Sciatic nerve (tissue), 2 donors: ENCODE measurements around the gene KRTAP5-1. TPM values are rescaled to one million over a fixed set of nuclear protein-coding genes. Genes with fewer than 3 reads are reported as not detected.

Experiments used
- ATAC-seq: fragments of 200-7000 bp; cut with Tn5 transposase; one replicate; pipeline ENCODE4 v1.9.1; 2020; ENCODE audit warnings: mild to moderate bottlenecking, moderate library complexity
- DNase-seq: peaks from one replicate; pipeline ENCODE4 v3.0.0-alpha.2; 2020; ENCODE audit warnings: low spot score
- intact Hi-C: fragments of 100-400 bp; cut with DNase I; formaldehyde crosslinking; loops from one replicate; pipeline ENCODE4 v1.14.2; 2022
- total RNA-seq: library from RNA; stranded (reverse); fragmentation: NEBNext Ultra II Directional; extraction: Animal tissue kit (Norgen Biotek cat#: 25700); gene quantifications from one replicate; pipeline ENCODE4 v1.2.1, GENCODE V29; 2021
- donor health status: DM: no; HTN: no; CAD: no.
- donor health status: DM: no; HTN: no; CAD: no.

The KRTAP5-1 gene
- total RNA-seq, 1 donor from 2014 or later: not detected

DNA sequence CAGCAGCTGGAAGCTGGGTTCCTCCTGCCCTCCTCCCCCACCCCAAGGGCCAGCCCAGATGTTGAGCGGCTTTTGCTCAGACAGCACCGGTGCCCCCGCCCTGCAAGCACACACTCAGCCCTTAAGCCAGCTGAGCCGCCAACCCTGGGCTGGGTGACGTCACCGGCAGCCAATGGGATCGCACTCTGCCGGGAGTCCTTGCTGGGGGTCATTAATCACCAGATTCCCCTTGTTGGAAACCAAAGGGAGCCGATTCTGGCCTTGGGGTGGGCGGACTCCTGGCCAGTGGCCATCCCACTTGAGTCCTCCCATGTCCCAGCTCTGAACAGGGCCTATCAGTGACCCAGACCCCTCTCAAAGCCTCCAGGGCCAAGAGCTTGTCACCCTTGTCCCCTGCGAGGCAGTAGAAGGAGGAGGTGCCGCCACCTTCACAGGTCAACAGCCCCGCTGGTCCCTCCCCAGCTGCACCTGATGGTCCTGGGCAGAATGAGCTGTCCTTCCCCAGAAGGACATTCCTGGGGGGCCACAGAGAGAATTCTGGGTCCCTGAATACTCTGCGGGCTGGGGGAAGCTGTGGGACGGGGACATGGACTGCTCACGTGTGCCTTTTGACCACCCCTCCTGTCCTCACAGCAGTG, 20.4 kb downstream of the KRTAP5-1 start:
- peak; percentile 78 for DNase-seq
- ATAC-seq: peak; percentile 7
- intact Hi-C loops: no loop called here

DNA sequence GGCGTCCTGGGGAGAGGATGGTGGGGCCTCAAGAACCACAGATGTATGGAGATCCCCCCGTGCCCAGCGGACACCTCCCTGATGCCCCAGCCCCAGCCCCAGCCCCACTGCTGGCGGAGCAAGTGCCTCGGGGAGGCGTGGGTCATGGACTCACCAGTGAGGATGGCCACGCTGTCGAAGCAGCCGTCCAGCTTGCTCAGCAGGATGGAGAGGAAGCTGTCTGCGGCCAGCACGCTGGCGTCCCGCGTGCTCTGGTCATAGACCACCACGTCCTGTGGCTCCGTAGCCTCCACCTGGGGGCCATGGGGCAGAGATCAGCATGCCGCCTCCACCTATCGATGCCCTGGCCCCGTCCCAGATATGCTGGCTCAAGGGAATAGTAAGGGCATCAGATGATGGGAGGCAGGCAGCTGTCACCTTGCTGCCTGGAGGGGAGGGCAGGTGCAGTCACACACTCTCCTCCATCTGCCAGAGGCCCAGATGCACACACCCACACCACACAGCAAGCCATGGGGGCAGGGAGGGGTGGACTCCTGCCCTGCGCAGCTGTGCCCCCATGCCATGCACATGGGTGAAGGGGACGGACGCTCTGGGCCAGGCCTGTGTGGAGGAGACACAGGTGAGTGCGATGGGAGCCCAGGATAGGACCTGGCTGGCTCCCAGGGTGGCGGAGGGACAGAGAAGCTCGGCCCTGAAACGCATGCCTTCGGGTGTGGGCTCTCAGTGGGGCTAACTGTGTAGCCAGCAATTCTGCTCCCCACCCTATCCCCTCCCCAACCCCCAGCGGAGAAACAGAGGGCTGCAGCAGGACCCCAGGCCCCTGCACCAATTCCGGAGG, 21.2 kb downstream of the KRTAP5-1 start:
- intact Hi-C loops: no loop called here
- DNase-seq (peak; percentile 60), ATAC-seq (no peak)

DNA sequence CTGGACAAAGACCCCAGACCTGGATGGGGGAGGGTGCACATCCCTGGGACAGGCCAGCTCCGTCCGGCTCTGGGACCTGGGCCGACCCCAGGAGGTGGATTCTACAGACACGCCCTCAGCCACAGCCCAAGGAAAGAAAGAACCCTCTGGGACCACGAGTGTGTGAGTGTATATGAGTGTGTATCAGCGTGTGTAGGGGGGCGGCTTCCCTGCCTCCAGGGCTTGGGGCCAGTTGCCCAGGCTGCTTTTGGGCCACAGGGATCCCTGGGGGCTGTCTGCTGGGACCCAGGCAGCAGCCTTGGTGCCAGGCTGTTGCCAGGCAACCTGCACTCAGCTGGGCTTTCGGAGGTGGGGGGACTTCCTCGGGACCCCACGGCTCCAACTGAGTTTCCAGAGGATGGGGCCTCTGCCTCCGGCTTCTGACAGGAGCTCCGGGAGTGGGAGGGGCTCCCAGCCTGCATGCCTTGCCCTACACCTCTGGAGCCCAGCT, 21.9 kb downstream of the KRTAP5-1 start:
- no peak for ATAC-seq
- no peak for DNase-seq
- intact Hi-C loops: no loop called here

DNA sequence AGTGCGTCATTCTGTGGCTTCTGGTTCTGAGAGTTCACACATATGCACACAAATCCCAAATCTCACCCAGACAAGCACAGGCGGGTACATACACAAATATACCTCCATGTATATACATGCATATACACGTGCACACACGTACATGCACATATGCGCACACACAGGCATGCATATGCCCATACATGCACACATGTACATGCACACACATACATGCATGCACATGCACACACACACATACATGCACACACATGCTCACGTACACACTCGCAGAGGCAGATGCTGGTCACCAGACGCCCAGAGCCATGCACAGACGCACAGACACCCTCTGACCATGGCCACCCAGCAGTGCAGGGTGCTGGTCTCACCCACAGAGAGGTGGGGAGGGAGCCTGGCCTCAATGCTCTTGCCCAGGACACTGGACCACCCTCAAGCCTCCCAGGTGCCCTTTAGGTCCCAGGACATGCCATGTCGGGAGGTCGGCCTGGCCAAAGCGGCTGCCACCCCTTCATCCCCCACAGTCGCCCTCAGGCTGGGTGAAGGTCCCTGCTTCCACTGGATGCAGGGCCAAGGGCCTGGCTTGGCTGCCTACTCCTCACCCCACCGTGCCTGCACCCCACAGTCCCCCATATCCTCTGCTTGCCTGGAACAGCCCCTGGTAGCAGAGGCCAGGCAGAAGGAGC, 22.5 kb downstream of the KRTAP5-1 start:
- intact Hi-C loops: no loop called here
- ATAC-seq (no peak), DNase-seq (no peak)

DNA sequence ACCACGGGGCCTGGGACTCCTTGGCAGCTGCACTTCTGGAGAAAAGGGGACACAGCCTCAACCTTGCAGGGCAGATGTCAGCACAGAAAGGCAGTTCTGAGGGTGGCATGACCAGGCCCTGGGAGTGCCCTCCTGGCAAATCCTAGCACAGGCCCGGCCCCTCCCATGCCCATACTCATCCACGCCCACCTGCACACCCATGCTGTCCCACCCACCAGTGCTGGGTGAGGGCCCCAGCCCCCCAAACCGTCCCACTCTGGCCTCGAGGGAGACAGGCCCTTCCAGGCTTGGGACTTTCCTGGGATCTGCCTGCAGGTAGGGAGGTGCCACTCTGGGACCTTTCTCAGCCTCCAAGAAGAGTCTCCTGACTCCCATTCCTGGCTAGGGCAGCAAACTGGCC, 23.1 kb downstream of the KRTAP5-1 start:
- DNase-seq (no peak), ATAC-seq (no peak)
- intact Hi-C loops: no loop called here

DNA sequence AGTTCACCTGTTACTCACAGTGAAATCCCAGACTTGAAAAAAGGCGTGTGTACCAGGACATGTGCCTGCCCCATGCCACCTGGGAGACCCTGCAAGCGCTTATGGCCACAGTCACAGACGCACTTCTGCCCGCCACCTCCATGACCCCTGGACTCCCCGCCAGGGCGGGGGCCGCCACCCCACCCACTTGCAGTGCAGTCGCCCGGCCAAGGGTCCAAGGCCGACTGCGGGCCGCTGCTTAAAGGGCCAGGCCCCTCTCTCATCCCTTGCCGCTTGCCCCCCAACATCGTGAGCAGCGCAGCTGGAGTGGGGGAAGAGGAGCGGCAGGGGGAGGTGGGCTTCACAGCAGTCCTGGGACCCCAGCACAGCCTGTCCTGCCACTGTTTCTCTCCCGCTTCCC, 23.8 kb downstream of the KRTAP5-1 start:
- intact Hi-C loops: no loop called here
- DNase-seq: no peak
- ATAC-seq: no peak

DNA sequence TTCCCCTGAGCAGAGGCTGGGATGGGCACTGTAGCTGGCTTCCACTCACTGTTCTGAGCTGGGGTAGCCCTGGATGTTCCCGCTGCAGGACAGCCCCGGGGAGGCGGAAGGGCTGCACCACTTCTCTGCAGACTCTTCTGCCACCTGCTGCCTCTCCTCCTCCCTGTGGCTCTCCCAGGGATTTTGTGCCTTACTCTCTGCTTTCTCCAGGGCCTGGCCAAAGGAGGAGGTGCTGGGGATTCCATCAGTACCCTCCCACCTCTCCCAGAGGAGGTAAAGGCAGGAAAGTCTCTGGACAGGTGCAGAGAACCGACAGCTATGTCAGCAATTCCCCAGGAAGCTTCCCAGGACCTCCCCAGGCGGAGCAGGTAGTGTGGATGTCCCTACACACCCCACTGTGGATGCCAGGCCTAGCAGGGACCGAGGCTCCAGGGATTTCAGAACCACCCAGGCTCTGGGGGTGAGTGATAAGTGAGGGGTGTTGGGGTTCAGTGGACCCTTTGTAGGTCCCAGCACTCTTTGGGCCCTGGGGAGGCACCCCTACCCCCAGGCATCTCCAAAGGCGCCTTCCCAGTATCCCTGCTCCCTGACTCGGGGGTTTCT, 24.3 kb downstream of the KRTAP5-1 start:
- DNase-seq (no peak), ATAC-seq (no peak)
- intact Hi-C loops: no loop called here

DNA sequence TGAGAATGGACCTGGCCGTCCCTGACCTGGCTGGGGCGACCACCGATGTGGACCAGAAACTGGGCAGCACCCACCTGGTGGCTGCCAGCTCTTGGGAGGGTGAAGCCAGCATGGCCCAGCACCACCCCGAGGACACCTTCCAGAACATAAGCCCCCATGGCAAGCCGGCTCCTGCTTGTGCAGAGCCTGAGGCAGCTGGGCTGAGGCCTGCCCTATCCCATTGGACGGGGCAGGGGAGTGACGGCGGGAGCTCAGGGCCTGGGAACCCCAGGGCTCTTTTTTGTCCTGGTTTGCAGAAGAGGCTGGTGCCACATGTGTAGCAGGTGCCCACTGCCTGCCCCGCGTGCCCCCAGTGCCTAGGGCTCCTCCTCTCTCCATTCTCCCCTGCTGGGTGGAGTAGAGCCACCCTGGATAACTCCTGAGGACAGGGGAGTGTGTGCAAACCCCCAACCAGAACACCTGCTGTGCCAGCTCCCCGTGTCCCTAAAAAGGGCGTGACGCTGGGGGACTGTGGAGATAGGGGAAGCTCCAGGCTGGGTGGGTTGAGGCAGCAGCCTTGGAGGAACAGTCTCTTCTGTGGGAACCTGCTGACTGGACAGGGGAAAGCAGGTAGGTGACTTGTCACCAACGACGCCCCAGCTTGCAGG, 25.0 kb downstream of the KRTAP5-1 start:
- peak; percentile 62 for DNase-seq
- no peak for ATAC-seq
- intact Hi-C loops: no loop called here

DNA sequence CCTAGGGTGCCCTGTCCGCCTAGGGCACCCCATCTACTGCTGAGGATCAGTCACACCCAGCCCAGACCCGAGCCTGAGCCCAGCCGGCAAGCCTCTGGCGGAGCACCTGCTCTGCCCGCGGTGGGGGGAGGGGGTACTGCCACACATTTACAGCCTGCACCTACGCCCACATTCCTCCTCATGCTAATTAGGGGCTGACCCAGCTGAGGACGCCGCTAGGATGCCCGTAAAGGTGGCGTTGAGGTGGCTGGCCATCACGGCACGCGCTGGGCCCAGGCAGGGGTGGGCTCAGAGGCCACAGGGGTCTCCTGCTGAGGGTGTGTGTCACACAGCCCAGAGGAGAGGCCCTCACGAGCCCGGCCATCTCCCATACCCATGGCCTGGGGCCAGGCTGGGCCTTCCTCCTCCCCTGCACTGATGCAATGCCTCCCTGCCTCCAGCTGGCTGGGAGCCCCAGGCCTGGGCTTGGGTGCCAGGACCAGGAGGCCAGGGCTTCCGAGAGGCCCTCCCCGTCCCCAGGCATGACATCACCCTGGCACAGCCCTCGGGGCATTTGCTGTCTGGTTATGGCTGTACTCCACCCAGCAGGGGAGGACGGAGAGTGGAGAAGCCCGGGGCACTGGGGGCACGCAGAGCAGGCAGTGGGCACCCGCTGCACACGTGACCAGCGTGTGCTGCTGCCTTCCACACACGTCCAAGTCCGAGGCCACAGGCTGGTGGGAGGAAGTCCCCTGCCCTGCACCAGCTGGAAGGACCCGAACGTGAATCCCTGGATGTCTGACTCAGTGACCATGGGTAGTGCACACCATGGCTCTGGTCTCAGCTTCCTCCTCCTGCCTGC, 25.8 kb downstream of the KRTAP5-1 start:
- peak; percentile 84 for ATAC-seq
- intact Hi-C loops: no loop called here
- peak; percentile 91 for DNase-seq

DNA sequence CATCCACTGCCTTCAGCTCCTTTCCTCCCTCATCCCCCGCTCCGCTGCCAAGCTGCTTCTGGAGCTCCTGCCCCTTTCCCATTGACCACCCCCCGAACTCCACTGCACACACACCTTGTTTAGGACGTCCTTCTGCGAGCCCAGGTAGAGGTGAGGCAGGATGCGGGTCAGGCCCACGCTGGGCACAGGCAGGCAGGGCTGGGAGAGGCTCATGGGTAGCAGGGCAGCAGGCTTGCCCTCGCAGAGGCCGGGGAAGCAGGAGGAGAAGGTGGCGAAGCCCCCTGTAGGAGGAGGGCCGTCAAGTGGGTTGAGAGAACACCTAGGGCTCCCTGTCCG, 26.3 kb downstream of the KRTAP5-1 start:
- intact Hi-C loops: no loop called here
- no peak for DNase-seq
- ATAC-seq: peak; percentile 0

DNA sequence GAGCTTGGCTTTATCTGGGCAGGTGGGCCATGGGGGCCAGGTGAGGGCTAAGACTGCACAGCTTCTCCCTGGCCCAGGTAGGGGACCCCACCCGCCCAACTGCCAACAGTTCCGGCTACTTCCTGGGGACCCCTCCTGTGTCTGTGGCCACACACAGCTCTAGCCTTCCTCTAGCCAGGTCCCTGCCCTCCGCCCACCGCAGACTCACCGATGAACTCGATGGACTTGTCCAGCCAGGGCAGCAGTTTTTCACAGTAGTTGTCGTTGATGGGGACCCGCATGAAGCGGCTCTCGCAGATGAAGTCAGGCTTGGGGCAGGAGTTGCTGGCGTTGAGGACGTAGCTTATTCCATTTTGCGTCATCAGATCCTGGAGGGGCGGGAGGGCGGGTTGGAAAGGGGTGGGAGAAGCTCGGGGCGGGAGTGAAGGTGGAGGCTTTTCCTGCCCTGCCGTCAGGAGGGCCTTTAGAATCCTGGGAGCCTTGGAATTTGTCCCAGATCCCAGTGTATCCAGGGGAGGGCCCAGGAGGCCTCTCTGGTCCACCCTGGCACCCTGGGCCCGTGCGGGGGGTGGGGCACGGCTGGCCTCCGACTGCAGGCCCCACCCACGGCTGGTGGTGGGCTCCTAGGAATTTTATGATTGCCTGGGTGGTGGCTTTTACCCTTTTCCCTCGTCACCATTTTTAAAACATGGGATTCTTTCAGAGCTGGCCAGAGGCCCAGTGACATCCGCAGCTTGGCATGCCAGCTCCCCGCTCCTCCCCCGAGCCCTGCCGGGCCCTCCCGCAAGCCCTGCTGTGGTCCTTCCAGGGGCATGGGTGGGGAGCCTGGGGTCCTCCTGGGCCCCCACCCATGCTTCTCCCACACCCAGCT, 26.9 kb downstream of the KRTAP5-1 start:
- ATAC-seq (peak; percentile 52), DNase-seq (peak; percentile 84)
- intact Hi-C loops: no loop called here

DNA sequence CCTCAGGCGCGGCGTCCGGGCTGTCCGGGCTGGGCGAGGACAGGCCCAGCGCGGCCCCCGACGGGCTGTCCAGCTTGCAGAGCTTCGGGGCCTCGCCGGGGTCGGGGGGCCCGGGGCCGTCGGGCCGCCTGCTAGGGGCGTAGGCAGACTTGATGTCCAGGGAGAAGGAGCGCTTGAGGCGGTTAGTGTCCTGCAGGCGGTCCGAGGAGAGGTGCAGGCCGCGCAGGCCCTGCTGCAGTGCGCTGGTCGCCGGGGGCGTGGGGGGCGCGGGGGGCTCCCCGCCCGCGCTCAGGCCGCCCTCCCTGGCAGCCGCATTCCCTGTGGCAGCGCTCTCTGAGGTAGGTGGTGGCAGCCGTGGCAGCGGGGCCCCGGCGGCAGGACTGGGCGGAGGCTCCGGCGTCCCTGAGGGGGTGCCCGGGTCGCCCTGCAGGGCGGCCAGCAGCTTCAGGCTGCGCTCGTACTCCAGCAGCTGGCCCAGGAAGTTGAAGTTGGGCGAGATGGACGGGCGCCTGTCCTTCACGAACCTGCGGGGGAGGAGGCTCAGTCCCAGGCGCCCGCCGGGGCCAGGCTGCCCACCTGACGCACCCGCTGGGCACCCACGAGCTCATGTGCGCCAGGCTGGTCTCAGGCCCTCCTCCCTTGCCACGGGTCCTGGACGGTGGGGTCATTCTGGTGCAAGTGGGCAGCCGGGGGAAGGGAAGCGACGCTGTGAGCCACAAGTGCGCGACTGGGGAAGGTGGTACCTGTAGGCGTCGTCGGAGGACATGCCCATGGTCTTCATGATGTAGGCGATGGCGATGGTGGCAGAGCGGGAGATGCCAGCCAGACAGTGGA, 27.8 kb downstream of the KRTAP5-1 start:
- intact Hi-C loops: no loop called here
- ATAC-seq (no peak), DNase-seq (no peak)

DNA sequence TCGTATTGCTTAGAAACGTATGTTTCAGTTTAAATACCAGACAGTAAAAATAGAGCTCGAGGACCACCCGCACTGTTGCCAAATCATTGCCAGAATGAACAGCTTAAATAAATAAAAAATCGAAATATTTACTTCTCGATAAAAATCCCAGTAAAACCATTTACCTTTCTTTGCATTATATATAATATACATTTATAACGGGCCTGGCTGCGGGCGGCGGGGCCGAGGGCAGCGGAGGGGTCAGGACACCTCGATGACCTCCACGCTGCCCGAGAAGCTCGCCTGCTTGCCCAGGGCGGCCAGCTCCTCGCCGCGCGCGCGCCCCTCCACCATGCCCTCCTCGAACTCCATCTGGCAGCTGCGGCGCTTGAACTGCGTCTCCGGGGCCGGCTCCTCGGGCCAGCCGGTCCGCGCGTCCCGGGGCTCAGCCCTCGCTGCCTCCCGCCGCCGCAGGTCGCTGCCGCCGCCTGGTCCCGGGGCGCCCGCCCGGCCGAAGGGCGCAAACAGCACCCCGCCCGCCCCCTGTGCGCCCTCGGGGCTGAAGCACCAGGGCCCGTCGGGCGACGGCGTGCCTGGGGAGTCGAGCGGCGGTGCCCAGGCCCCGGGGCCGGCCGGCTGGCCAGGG, 28.7 kb downstream of the KRTAP5-1 start:
- ATAC-seq (no peak), DNase-seq (no peak)
- intact Hi-C loops: no loop called here

DNA sequence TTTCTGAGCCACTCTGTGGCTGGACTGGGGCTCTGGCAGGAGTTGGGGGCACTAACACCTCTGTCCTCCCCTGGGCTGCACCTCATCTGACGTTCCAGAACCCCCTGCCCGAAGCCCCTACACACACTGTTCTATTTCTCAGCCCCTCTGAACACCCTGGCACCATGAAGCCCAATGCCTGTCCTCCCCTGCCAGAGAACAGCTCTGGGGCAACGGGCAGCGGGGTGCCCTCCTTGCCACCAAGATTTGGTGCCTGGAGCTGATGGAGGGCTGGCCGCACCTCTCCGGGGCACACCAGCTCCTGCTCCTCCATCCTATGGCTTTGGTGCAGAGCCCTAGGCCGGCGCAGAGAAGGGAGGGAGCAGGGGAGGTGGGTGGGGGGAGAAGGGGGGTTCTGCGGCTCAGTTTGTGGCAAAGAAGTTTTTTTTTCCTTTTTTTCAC, 29.4 kb downstream of the KRTAP5-1 start:
- DNase-seq (no peak), ATAC-seq (no peak)
- intact Hi-C loops: no loop called here

DNA sequence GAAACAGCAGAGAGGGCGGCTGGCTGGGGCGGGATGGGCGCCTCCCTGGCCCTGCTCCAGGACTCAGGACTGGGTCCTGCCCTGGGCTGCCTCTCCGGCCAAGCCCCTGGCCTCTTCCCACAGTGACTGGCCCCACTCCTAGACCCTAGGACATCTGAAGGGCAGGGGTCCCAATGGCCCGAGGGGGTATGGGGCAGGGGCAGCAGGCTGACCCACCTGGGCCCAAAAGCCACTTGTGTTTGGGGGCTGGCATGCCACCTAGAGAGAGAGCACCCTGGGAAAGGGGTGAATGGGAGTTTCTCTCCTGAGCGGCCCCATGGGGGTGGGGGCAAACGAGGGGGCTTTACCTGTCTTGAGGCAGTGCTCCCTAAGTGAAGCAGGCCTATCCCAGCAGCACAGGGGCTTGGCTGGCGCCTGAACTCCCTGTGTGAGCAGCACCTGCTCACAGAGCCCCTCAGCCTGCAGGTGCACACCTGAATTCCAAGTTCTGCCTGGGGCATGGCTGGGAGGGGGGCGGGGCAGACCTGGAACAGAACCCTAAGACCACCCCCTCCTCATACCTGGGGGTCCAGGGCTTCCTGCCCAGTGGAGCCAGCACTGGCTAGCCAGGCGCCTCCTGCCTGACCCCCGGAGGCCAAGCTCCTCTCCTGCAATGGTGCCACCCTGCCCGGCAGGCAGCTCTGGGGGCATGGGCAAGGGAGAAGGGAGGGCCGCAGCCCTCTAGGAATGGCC, 29.9 kb downstream of the KRTAP5-1 start:
- DNase-seq: no peak
- ATAC-seq: no peak
- intact Hi-C loops: no loop called here
